ELF-1 (cell line): ENCODE results near the gene CASP9.
"Not testable (repeated sequence)": the region's sequence is repeated elsewhere in the genome, so short reads cannot be mapped to it uniquely, and the experiment has no call there.

Source experiments
- DNase-seq: peaks from one replicate; pipeline ENCODE4 v3.0.0-alpha.2; 2016; ENCODE audit warnings: low read depth, low spot score

The CASP9 gene

GRCh38 chr1:15526021-15526489 lies 2.0 kb upstream of the CASP9 start:
- no peak for DNase-seq

GRCh38 chr1:15525050-15526020 lies 1.3 kb upstream of the CASP9 start:
- no peak for DNase-seq

GRCh38 chr1:15524283-15525049 lies 451 bp upstream of the CASP9 start:
- DNase-seq, result peak; percentile 95

GRCh38 chr1:15523104-15524020 lies 653 bp downstream of the CASP9 start:
- DNase-seq, result no peak

- no peak for DNase-seq
Measured at GRCh38 chr1:15522551-15522950, 1.5 kb downstream of the CASP9 start.

GRCh38 chr1:15521206-15521906 lies 2.7 kb downstream of the CASP9 start:
- DNase-seq, result not testable (repeated sequence)

- no peak for DNase-seq
Measured at GRCh38 chr1:15519625-15520024, 4.4 kb downstream of the CASP9 start.

- DNase-seq, result no peak
Measured at GRCh38 chr1:15515022-15515663, 8.9 kb downstream of the CASP9 start.

GRCh38 chr1:15514557-15514956 lies 9.5 kb downstream of the CASP9 start:
- DNase-seq, result not testable (repeated sequence)

- no peak for DNase-seq
Measured at GRCh38 chr1:15513919-15514318, 10.1 kb downstream of the CASP9 start.

- DNase-seq, result no peak
Measured at GRCh38 chr1:15513192-15513591, 10.8 kb downstream of the CASP9 start.

GRCh38 chr1:15510611-15511405 lies 13.2 kb downstream of the CASP9 start:
- DNase-seq, result no peak

- DNase-seq, result no peak
Measured at GRCh38 chr1:15509586-15509985, 14.4 kb downstream of the CASP9 start.

GRCh38 chr1:15508700-15509487 lies 15.1 kb downstream of the CASP9 start:
- DNase-seq, result peak; percentile 74

- DNase-seq, result no peak
Measured at GRCh38 chr1:15507278-15507677, 16.7 kb downstream of the CASP9 start.

- no peak for DNase-seq
Measured at GRCh38 chr1:15506831-15507230, 17.2 kb downstream of the CASP9 start.

- DNase-seq, result no peak
Measured at GRCh38 chr1:15504436-15504835, 19.6 kb downstream of the CASP9 start.

- peak; percentile 65 for DNase-seq
Measured at GRCh38 chr1:15501208-15502032, 22.6 kb downstream of the CASP9 start.
